OCI-LY3 (cell line): ENCODE results near the gene MPC1.

Experiments used
- EZH2phosphoT487 ChIP-seq: fragments of 200-600 bp; shearing (Covaris generic); IDR thresholded peaks from 2 replicates; pipeline ENCODE4 v1.6.1; 2018; ENCODE audit warnings: antibody characterized with exemption, mixed run types, low read depth
- TF ChIP-seq, protein P1 (sequence below): fragments of 200-600, 300-600 bp; sonication (generic); IDR thresholded peaks from 2 replicates; pipeline ENCODE4 v1.5.1; 2014; ENCODE audit warnings: antibody characterized with exemption, low read length, low read depth

DNA sequence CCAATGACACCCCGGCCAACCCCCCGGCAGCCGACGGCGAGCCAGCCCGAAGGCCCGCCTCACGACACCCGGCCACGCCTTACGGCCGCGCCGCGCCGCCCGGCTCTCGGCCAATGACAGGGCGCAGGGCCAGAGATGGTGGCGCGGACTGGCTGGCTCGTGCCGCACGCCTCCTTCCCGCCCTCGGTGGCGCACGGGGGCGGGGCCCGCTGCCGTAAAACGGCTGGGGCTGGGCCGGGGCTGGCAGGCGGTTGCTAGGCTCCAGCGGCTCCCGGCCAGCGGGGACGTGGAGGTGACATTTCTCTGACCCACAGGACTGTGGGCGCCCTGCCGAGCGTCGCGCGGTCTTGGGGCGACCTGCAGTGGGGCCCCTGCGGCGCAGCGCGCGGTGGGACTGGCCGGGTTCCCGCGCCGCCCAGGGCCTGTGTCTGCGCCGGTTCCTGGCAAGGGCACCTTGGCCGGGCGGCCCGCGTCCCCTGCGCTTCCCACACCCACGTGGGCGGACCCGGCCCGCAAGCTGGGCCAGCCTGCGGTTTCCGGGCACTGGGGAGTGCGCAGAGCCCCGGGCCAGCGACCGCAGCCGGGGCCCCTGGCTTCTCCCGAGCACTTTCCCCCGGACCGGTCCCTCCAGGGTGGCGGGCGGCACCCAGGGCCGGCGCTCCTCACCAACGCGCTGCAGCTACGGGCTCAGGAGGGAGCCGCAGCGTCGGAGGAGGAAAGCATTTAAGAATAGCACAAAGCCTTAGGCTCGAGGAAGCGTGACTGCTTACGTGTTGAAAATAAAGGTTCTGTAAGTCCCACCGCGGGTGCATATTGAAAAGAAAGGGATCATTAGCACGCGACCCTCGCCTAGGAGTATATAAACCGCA is at the start of gene MPC1:
- TF ChIP-seq, protein P1, sequence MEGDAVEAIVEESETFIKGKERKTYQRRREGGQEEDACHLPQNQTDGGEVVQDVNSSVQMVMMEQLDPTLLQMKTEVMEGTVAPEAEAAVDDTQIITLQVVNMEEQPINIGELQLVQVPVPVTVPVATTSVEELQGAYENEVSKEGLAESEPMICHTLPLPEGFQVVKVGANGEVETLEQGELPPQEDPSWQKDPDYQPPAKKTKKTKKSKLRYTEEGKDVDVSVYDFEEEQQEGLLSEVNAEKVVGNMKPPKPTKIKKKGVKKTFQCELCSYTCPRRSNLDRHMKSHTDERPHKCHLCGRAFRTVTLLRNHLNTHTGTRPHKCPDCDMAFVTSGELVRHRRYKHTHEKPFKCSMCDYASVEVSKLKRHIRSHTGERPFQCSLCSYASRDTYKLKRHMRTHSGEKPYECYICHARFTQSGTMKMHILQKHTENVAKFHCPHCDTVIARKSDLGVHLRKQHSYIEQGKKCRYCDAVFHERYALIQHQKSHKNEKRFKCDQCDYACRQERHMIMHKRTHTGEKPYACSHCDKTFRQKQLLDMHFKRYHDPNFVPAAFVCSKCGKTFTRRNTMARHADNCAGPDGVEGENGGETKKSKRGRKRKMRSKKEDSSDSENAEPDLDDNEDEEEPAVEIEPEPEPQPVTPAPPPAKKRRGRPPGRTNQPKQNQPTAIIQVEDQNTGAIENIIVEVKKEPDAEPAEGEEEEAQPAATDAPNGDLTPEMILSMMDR, result no peak
- no peak for TF ChIP-seq EZH2phosphoT487
